ENCODE results near the gene METTL14.

Gene METTL14

DNA sequence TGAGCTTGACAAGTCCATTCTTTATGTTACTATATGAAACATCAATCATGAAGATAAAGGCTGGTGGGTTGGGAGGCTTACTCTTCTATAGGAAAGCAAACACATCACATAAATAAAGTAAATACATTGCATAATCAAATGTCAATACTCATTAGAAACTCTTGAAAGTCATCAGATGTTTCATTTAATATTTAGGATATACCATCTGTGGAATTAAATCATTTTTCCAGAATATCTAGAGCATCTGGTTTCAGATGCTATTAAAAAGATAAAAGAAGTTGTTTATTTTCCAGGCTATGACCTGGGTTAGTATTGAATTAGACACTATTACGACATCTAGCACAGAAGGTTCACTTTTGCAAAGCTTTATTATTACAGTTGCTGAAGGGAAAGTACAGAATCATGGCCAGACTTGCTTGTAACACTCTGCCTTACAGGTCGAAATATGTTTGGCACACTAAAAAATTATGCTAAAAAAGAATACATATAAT is 72.6 kb downstream of the METTL14 start:
- no peak overlapping the region for H3K4me3 ChIP-seq (ENCODE audit: low read depth, low read length)
- CTCF ChIA-PET, result interaction anchor here (1.4 to 4.3 kb wide), 3 partner anchors 15 to 212 kb away, joined by 3 to 20 read pairs (median 5); no protein-coding TSS in a partner anchor
- TF ChIP-seq, protein P1, sequence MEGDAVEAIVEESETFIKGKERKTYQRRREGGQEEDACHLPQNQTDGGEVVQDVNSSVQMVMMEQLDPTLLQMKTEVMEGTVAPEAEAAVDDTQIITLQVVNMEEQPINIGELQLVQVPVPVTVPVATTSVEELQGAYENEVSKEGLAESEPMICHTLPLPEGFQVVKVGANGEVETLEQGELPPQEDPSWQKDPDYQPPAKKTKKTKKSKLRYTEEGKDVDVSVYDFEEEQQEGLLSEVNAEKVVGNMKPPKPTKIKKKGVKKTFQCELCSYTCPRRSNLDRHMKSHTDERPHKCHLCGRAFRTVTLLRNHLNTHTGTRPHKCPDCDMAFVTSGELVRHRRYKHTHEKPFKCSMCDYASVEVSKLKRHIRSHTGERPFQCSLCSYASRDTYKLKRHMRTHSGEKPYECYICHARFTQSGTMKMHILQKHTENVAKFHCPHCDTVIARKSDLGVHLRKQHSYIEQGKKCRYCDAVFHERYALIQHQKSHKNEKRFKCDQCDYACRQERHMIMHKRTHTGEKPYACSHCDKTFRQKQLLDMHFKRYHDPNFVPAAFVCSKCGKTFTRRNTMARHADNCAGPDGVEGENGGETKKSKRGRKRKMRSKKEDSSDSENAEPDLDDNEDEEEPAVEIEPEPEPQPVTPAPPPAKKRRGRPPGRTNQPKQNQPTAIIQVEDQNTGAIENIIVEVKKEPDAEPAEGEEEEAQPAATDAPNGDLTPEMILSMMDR (IDR thresholded peaks at IDR 0.05; ENCODE audit: insufficient read depth, low read length, missing control alignments), result no peak
- POLR2A ChIA-PET, result no interaction called here
- DNase-seq (ENCODE audit: low read depth, low spot score), result no peak

DNA sequence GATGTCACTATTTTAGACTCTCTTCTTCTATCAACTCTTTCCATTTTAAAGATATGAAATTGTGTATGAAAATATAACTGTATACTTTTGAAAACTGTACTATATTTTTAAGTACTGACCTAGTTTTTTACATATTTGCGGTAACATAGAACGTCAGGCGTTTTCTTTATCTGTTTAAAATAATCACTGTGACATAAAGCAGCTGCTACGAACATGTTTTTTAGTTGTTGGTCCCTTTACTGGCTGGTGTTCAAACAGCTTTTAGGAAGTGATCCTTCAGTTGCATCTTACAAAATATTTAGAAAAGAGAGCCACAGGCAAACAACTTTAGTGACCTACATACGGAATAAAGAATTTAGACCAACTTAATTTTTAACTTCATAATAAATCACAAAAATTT is 73.1 kb downstream of the METTL14 start:
- CTCF ChIA-PET, result interaction anchor here (1.4 to 4.3 kb wide), 2 partner anchors 16 to 133 kb away, joined by 3 to 20 read pairs; no protein-coding TSS in a partner anchor
- TF ChIP-seq, protein P1 (IDR thresholded peaks at IDR 0.05; ENCODE audit: insufficient read depth, low read length, missing control alignments), result no peak

DNA sequence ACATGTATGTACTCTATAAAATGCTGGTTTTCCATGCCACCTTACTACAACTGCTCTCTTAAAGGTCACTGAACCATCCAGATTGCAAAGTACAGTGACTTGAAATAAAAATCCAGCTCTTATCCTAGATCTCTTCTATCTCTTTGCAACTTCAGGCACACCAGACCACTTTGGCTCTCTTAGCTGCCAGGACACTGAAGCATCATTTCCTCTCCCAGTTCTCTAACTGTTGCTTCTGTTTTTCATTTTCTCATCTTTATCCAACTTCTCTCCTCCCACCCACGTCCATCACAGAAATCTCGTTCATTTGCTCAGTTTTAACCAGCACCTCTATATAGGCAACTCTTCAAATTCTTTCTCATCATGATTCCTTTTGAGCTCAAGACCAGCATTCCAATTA is 74.3 kb downstream of the METTL14 start:
- TF ChIP-seq, protein P1 (IDR thresholded peaks at IDR 0.05; ENCODE audit: insufficient read depth, low read length, missing control alignments), result no peak
- ChIA-PET CTCF (interaction anchor here (1.2 to 1.7 kb wide), 3 partner anchors 12 to 20 kb away, joined by 3 to 9 read pairs (median 6); no protein-coding TSS in a partner anchor), POLR2A (no interaction called here)
- H3K4me3 ChIP-seq (ENCODE audit: low read depth, low read length), result no peak overlapping the region
- DNase-seq (ENCODE audit: low read depth, low spot score), result no peak

More for the DNA sequence above, 73.1 kb downstream of the METTL14 start:
- POLR2A ChIA-PET, result no interaction called here
- H3K4me3 ChIP-seq (ENCODE audit: low read depth, low read length), result no peak overlapping the region
- DNase-seq (ENCODE audit: low read depth, low spot score), result no peak

DNA sequence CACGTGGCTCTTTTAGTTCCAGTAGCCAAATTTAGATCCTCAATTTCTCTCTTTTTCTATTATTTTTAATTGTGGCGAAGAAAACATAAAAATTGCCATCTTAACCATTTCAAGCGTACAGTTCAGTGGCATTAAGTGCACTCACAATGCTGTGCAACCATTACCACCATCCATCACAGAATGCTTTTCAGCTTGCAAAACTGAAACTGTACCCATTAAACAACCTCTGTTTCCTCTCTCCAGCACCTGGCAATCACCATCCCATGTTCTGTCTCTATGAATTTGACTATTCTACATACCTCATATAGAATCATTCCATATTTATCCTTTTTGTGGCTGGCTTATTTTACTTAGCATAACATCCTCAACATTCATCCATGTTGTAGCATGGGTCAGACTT is 74.9 kb downstream of the METTL14 start:
- ChIA-PET POLR2A (no interaction called here), CTCF (interaction anchor here (1.2 to 1.7 kb wide), 3 partner anchors 12 to 21 kb away, joined by 3 to 9 read pairs (median 6); no protein-coding TSS in a partner anchor)
- TF ChIP-seq, protein P1 (IDR thresholded peaks at IDR 0.05; ENCODE audit: insufficient read depth, low read length, missing control alignments), result no peak
- DNase-seq (ENCODE audit: low read depth, low spot score), result no peak
- H3K4me3 ChIP-seq (ENCODE audit: low read depth, low read length), result no peak overlapping the region

DNA sequence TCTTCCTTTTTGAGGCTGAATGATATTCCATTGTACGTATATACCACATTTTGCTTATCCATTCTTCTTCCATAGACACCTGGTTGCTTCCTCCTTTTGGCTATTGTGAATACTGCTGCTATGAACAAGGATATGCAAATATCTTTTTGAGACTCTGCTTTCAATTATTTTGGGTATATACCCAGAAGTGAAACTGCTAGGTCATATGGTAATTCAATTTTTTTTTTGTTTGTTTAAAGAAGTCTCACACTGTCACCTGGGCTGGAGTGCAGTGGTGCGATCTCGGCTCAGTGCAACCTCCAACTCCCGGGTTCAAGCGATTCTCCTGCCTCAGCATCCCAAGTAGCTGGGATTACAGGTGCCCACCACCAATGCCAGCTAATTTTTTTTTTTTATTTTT is 75.3 kb downstream of the METTL14 start:
- DNase-seq (ENCODE audit: low read depth, low spot score), result no peak
- POLR2A ChIA-PET, result no interaction called here
- CTCF ChIA-PET, result interaction anchor here (1.6 to 1.7 kb wide), 2 partner anchors 11 to 13 kb away, joined by 6 to 9 read pairs; no protein-coding TSS in a partner anchor
- no peak overlapping the region for H3K4me3 ChIP-seq (ENCODE audit: low read depth, low read length)
- TF ChIP-seq, protein P1 (IDR thresholded peaks at IDR 0.05; ENCODE audit: insufficient read depth, low read length, missing control alignments), result no peak

DNA sequence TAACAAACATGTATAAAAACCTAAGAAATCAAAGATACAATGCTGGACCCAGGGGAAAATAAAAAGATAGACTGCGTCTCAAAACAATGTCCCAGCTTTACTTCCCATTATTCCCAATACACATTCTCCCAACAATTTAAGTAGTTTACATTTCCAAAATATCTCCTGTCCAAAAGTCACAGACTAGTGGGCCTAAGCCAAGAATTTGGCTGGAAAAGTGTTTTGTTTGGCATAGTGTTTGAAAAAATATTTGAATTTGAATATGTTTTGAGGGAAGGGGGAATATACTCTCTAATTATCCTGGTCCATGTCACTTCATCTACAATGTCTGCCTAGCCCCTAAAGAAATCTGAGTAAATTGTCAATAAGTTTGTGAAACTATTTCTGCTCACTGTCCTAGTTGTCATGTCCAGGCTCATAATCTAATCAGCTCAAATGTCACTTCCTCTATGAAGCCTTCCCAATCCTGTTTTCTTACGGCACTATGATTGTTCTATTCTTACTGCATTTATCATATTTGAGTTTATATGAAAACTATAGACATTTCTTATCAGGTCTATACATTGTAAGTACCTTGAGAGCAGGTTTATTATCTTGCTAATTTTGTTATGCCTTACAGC is 76.3 kb downstream of the METTL14 start:
- DNase-seq (ENCODE audit: low read depth, low spot score), result no peak
- TF ChIP-seq, protein P1 (IDR thresholded peaks at IDR 0.05; ENCODE audit: insufficient read depth, low read length, missing control alignments), result no peak
- no peak overlapping the region for H3K4me3 ChIP-seq (ENCODE audit: low read depth, low read length)
- ChIA-PET CTCF (interaction anchor here (1.2 to 1.8 kb wide), 3 partner anchors 10 to 20 kb away, joined by 5 to 6 read pairs (median 5); no protein-coding TSS in a partner anchor), POLR2A (interaction anchor here (0.9 kb wide), 1 partner anchor 13 kb away, joined by 4 read pairs; no protein-coding TSS in a partner anchor)
